Naive thymus-derived CD8-positive, alpha-beta T cell (primary cell): Measurements from ENCODE around the gene FIBCD1. TPM values are rescaled to one million over a fixed set of nuclear protein-coding genes. Genes with fewer than 3 reads are reported as not detected.

Experiments used
- ATAC-seq, 2 donors: fragments of 150-1000 bp; cut with Tn5 transposase in 1 of 2; sonication (Bioruptor Pico), chemical (Tn5 transposase) in 1 of 2; 1 replicate in 1 of 2; 2 replicates in 1 of 2; pipeline ENCODE4 v1.10.0; 2021; ENCODE audit warnings: mild to moderate bottlenecking in 2 of 2, moderate library complexity in 2 of 2
- POLR2A ChIA-PET: fragments of 350-600 bp; sonication (Branson Sonifier 250); formaldehyde crosslinking; loops from one replicate; lab custom pipeline; 2021; ENCODE audit warnings: antibody characterized with exemption; lab: Charles Lee
- DNase-seq, 10 donors: peaks; one replicate each; pipeline versions ENCODE4 v3.0.0 to v3.0.0-alpha.2; 2020 to 2022
- H3K27ac Mint-ChIP-seq, 10 donors: one replicate each; pipeline ENCODE4 v1.8.0; 2020 to 2022; ENCODE audit warnings: mild to moderate bottlenecking in 10 of 10, mixed read lengths in 10 of 10, moderate library complexity in 4 of 10, inconsistent platforms in 1 of 10
- H3K27me3 Mint-ChIP-seq, 5 donors: one replicate each; pipeline ENCODE4 v1.8.0; 2021 to 2022; ENCODE audit warnings: mixed read lengths in 5 of 5
- H3K36me3 Mint-ChIP-seq, 3 donors: one replicate each; pipeline ENCODE4 v1.8.0; 2020 to 2022; ENCODE audit warnings: mixed read lengths in 3 of 3, mild to moderate bottlenecking in 2 of 3, inconsistent platforms in 1 of 3
- H3K4me1 Mint-ChIP-seq, 4 donors: one replicate each; pipeline ENCODE4 v1.8.0; 2021 to 2022; ENCODE audit warnings: mixed read lengths in 4 of 4
- H3K4me3 Mint-ChIP-seq, 10 donors: one replicate each; pipeline ENCODE4 v1.8.0; 2020 to 2022; ENCODE audit warnings: mild to moderate bottlenecking in 10 of 10, mixed read lengths in 10 of 10, moderate library complexity in 6 of 10, inconsistent platforms in 1 of 10
- H3K9me3 Mint-ChIP-seq, 9 donors: one replicate each; pipeline ENCODE4 v1.8.0; 2020 to 2022; ENCODE audit warnings: mixed read lengths in 9 of 9, mild to moderate bottlenecking in 3 of 9, inconsistent platforms in 1 of 9, moderate library complexity in 1 of 9
- polyA plus RNA-seq, 3 donors: library from polyadenylated mRNA; unstranded; fragments of 300-500 nt; fragmentation: Illumina TruSeq; gene quantifications; one replicate each; pipeline ENCODE4 v1.2.3, GENCODE V29; 2021
- total RNA-seq, 8 experiments: library from RNA in 2 of 8; stranded (reverse) in 2 of 8; gene quantifications; one replicate each; pipeline ENCODE4 v1.2.3 and lab custom pipeline; 2021 to 2026

The FIBCD1 gene
- total and polyA plus RNA-seq, 5 experiments from 2014 or later: not detected

DNA sequence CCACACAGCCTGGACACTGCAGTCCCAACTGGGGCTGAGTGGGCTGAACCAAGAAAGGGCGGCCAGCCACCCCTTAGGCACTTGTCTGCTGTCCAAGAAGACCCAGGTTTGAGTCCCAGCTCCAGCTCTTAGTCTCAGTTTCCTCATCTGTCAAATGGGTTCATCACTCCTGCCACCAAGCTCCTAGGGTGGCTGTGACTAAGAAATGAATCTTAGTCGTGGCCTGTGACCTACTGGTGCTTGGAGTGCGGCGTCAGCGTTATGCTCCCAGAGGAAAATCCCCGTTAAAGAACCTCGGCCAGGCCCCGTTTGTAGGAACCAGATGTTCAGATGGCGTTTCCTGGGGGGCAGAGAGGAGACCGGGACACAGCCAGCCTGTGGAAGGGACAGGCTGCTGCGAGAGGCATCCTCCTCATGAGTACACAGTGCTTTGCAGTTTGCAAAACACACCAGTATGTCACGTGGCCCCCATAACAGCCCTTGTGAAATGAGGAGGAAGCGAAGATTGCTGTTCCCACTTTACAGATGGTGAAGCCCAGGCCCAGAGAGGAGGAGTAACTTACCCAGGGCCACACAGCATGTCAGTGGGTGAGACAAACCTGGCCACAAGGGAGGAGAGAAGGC lies 3.3 kb downstream of the FIBCD1 start:
- DNase-seq (no peak), ATAC-seq (no peak)
- POLR2A ChIA-PET: no interaction called here
- Mint-ChIP-seq H3K4me1 (peaks cover 7 to 15% (median 12%) of the 10 kb centered on the region in 4 donors), H3K27me3 (peaks cover 33 to 88% (median 46%) of the 10 kb centered on the region in 5 donors), H3K36me3 (no peaks in the 10 kb centered on the region), H3K4me3 (no peak overlapping the region), H3K27ac (peak overlapping the region in 1 of 10 donors; percentile 9), H3K9me3 (no peaks in the 10 kb centered on the region)

DNA sequence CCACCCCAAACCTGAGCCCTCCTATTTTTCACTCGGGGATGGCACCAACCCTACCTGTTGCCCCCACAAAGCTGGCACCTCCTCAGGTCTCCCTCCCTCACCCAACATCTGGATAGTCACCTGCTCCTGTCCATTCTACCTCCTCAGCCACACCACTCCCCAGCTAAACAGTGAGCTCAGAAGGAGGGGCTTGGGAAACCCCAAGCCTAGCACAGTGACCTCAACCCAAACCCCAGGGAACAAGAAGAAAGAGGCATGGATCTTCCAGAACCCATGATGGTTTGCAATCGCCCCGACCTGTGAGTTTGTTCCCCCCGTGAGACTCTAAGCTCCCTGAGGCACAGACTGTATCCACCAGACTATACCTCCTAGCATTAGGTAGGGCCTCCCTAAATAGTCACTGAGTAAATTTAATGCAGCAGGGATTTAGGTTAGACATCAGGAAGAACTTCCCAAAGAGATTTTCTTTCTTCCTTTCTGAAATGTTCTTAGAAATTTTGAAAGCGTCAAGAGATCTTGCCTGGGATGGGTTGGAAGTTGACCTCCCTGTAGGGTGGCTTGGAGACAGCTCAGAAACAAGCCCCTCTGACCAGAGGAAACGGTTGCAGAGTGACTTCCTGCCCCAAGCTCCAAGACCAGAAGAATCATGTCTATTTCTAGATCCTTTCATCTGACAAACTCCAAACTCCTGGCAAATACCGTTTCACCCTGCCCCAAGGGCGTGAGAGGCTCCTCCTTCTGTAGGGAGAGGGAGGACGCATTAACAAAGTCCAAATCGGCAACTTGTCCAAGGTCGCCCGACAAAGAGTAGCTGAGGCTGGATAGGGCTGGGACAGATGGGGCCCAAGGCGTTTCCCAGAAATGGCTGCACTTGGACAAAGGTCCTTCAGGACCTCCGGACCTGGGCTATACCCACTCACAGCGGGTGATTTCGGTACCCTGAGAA lies 4.1 kb downstream of the FIBCD1 start:
- H3K9me3 Mint-ChIP-seq: no peaks in the 10 kb centered on the region
- ATAC-seq (no peak), DNase-seq (no peak)
- no peaks in the 10 kb centered on the region for H3K36me3 Mint-ChIP-seq
- POLR2A ChIA-PET: no interaction called here
- peaks cover 6 to 11% (median 9%) of the 10 kb centered on the region in 4 donors for H3K4me1 Mint-ChIP-seq
- peaks cover 30 to 88% (median 46%) of the 10 kb centered on the region in 5 donors for H3K27me3 Mint-ChIP-seq
- H3K27ac Mint-ChIP-seq: no peak overlapping the region
- no peak overlapping the region for H3K4me3 Mint-ChIP-seq

DNA sequence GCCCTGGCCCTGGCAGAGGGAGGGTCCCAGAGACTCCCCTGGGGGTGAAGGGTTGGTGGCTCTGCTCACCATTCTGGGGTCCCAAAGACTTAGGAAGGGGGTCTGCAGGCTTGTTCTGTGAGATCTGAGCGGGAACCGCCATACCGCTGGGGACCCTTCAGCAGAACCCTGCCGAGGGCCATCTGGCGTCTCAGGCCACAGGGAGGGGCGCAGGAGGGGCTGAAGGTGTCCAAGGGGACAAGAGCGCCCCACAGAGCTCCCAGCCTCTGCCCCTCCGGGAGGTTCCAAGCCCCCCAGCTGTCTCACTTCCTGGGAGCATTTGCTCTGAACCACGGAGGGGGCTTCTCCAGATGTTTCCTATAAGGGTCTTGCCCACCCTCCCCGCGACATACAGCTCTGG lies 4.8 kb downstream of the FIBCD1 start:
- no peak for DNase-seq
- Mint-ChIP-seq H3K27me3 (peaks cover 30 to 93% (median 50%) of the 10 kb centered on the region in 5 donors), H3K4me1 (peaks cover 6 to 11% (median 10%) of the 10 kb centered on the region in 4 donors), H3K36me3 (no peaks in the 10 kb centered on the region), H3K9me3 (no peaks in the 10 kb centered on the region), H3K4me3 (no peak overlapping the region), H3K27ac (no peak overlapping the region)
- POLR2A ChIA-PET: no interaction called here
- ATAC-seq: no peak

DNA sequence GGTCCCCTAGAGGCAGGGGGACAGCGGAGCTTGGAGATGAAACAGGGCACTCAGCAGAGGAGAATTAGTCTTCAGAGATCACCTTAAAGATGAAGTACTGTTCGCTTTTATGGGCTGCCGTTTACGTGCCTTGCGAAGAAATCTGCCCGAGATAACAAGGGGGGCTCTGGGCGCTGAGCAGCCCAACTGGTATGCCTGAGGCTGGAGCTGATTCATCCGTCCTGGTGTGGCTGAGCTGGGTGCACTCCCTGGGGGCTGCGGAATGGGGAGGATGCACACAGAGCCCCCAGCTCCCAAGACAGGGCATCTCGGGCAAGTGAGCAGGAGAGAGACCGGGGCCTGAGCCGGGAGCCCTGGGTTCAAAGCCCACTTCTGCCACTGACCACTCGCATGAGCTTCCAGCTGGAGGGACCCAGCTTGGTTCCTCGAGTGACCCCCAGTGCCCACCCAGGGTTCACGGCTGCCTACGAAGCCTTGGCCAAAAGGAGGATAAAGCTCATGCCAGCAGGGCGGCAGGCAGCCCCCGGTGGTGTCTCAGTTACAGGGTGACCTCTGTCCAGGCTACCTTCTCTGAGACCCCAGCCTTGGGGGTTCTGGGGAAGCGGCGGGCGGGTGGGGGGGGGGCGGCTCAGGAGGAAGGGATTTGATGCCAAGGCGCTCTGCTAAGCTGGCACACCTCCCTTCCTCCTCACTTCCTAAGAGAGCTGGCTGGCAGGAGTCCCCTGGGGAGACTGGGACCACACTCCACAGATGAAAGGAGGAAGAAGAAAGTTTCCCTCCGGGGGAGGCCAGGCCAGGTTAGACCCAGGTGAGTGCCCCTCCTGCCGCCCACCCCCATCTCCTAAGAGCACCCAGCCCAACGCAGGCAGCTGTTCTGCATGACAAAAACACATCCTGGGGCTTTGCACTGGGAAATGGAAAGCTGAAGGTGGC lies 5.7 kb downstream of the FIBCD1 start:
- no peaks in the 10 kb centered on the region for H3K9me3 Mint-ChIP-seq
- no peak overlapping the region for H3K4me3 Mint-ChIP-seq
- no peak overlapping the region for H3K27ac Mint-ChIP-seq
- peaks cover 0 to 10% (median 9%) of the 10 kb centered on the region in 4 donors for H3K4me1 Mint-ChIP-seq
- DNase-seq (no peak), ATAC-seq (no peak)
- H3K36me3 Mint-ChIP-seq: no peaks in the 10 kb centered on the region
- peaks cover 29 to 85% (median 46%) of the 10 kb centered on the region in 5 donors for H3K27me3 Mint-ChIP-seq
- POLR2A ChIA-PET: no interaction called here

DNA sequence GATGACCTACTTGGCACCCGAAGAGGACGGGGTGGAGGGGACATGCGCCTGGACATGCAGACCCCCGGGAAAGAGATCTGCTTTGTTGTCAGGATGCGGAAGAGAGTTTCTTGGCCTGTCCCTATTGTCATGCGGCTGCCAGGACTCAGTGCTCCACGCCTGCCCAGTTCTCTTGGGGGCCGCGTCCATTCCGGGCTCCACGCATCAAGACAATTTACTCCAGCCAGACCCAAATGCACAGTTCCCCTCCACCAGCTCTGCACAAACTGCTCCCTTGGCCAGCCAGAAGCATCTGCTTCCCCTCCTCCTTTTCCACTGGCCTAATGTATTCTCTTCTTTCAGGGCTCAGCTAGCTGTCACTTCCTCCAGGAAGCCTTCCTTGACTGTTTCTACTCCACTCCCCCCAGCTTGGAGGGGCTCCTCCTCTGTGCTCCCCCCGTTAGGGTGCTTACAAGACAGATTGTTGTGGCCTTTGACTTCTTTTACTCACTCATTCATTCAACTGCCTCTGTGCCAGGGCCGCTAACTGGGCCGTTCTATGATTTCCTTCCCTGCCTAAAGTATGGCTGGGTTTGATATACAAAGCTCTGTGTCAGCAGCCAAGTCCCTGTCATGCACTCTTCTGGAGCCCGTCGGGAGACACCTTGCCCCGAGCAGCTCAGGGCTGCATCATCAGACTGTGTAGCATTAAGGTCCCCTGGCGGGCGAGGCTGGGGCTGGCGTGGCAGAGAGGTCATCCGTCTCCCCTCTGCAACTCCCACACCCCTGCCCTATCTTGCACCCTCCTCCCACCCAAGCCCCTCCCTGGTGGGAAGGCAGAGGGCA lies 6.6 kb downstream of the FIBCD1 start:
- Mint-ChIP-seq H3K27ac (no peak overlapping the region), H3K4me3 (no peak overlapping the region), H3K27me3 (peaks cover 29 to 85% (median 49%) of the 10 kb centered on the region in 5 donors), H3K36me3 (no peaks in the 10 kb centered on the region), H3K4me1 (peaks cover 0 to 9% (median 7%) of the 10 kb centered on the region in 4 donors), H3K9me3 (no peaks in the 10 kb centered on the region)
- DNase-seq (no peak), ATAC-seq (no peak)
- POLR2A ChIA-PET: no interaction called here

DNA sequence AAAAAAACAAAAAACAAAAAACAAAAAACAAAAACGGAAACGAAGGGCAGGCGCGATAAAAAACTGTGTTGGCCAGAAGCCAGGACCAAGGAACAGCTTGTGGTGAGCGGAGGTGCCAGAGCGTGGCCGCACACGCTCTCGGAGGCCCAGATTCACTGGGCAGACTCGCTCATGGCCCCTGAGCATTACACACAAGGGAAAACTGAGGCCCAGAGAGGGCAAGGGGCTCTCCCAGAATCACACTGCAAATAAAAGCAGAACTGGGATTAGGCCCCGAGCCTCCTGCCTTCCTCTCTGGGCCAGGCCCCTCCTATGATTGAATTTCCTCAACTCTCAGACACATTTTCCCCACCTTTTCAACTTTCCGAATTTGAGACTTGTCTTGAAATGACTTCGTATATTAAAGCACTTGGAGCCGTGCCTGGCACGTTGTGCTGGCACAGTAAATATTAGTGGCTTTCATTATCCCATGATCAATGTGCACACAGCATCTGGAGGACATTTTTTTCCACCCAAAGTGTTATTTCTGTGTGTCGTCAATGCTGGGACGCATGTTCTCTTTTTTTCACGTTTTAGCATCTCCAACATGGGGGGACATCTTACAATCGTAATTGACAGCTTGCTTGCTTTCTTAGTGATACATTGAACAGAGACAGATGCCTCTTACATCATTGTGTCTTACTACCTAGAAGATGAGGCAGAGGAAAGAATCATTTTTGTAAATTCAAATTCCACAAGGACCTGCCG lies 7.4 kb downstream of the FIBCD1 start:
- ATAC-seq (no peak), DNase-seq (no peak)
- peaks cover 23 to 77% (median 41%) of the 10 kb centered on the region in 5 donors for H3K27me3 Mint-ChIP-seq
- POLR2A ChIA-PET: no interaction called here
- H3K36me3 Mint-ChIP-seq: no peaks in the 10 kb centered on the region
- no peak overlapping the region for H3K27ac Mint-ChIP-seq
- H3K4me3 Mint-ChIP-seq: no peak overlapping the region
- no peaks in the 10 kb centered on the region for H3K9me3 Mint-ChIP-seq
- peaks cover 0 to 9% (median 2%) of the 10 kb centered on the region in 4 donors for H3K4me1 Mint-ChIP-seq

DNA sequence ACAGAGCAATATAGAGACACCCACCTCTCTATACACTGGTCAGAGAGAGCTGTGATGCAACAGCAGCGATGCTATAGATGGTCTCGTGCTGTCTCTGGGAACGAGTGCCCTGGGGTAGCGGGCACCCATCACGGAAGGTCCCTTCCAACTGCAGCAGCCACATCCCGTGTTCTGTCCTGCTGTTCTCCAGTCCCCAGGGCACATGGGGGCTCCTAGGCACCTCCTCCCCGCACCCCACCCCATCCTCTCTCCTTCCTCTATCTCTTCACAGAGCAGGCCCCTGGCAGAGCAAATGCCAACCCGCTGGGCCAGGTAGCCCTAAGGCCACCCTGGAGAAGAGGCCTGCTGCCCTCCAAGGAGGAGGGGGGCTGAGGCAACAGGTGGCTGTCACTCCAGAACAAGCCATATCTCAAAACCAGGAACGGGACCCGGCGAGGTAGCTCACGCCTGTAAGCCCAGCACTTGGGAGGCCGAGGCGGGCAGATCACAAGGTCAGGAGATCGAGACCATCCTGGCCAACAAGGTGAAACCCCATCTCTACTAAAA lies 8.2 kb downstream of the FIBCD1 start:
- Mint-ChIP-seq H3K36me3 (no peaks in the 10 kb centered on the region), H3K4me3 (no peak overlapping the region), H3K27ac (peak overlapping the region in 1 of 10 donors; percentile 43), H3K4me1 (peaks cover 0 to 9% (median under 1%) of the 10 kb centered on the region in 4 donors), H3K27me3 (peaks cover 22 to 69% (median 37%) of the 10 kb centered on the region in 5 donors), H3K9me3 (no peaks in the 10 kb centered on the region)
- DNase-seq (no peak), ATAC-seq (no peak)
- POLR2A ChIA-PET: no interaction called here

DNA sequence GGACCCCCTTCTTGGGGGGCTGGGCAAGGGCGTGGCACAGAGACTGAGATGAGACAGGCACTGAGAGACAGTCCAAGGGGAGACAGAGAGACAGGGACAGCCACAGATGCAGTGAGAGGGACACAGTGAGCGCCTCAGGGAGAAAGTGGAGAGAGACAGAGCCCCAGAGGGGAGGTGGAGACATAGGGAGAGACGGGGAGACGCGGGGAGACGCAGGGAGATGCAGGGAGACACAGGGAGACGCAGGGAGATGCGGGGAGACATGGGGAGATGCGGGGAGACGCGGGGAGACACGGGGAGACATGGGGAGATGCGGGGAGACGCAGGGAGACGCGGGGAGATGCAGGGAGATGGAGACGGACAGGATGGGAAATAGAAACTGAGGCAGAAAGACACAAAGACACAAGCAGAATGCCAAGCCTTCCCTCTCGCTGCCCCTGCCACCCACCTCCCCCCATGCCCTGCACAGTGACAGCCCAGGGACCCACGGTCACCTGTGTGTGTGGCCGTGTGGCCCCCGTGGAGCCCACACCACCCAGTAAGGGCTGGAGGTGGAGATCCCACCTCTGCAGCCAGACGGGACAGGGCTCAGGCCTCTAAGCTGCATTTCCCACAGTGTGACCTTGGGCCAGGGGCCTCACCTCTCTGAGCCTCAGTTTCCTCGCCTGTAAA lies 8.8 kb downstream of the FIBCD1 start:
- H3K27me3 Mint-ChIP-seq: peaks cover 22 to 63% (median 34%) of the 10 kb centered on the region in 5 donors
- H3K9me3 Mint-ChIP-seq: no peaks in the 10 kb centered on the region
- H3K27ac Mint-ChIP-seq: no peak overlapping the region
- DNase-seq: no peak
- H3K4me3 Mint-ChIP-seq: peak overlapping the region in 1 of 10 donors; percentile 33
- POLR2A ChIA-PET: no interaction called here
- no peaks in the 10 kb centered on the region for H3K36me3 Mint-ChIP-seq
- no peak for ATAC-seq
- H3K4me1 Mint-ChIP-seq: peaks cover 0 to 9% (median under 1%) of the 10 kb centered on the region in 4 donors

DNA sequence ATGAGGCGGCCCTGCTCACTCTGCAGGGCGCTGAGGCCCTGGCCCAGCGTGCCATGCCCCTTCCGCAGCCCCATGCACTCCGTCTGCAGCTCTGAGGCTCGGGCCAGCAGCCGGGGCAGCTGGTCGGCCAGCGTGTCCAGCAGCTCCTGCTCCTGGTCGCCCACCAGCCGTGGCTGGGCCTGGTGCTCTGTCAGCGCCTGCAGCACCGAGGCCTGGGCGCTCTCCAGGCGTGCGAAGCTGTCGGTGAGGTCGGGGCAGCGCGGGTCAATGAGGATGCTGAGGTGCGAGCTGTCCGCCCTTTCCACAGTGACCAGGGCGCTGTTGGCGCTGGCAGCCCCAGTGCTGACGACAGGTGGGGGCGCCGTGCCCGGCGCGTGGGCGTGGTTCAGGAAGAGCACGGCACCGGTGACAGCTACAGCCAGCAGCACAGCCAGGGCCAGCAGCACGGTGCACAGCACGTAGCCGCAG lies 9.4 kb downstream of the FIBCD1 start:
- H3K4me3 Mint-ChIP-seq: no peak overlapping the region
- ATAC-seq (no peak), DNase-seq (no peak)
- no peaks in the 10 kb centered on the region for H3K9me3 Mint-ChIP-seq
- POLR2A ChIA-PET: no interaction called here
- peaks cover 16 to 56% (median 28%) of the 10 kb centered on the region in 5 donors for H3K27me3 Mint-ChIP-seq
- H3K36me3 Mint-ChIP-seq: no peaks in the 10 kb centered on the region
- peaks cover 0 to 9% (median under 1%) of the 10 kb centered on the region in 4 donors for H3K4me1 Mint-ChIP-seq
- H3K27ac Mint-ChIP-seq: no peak overlapping the region

DNA sequence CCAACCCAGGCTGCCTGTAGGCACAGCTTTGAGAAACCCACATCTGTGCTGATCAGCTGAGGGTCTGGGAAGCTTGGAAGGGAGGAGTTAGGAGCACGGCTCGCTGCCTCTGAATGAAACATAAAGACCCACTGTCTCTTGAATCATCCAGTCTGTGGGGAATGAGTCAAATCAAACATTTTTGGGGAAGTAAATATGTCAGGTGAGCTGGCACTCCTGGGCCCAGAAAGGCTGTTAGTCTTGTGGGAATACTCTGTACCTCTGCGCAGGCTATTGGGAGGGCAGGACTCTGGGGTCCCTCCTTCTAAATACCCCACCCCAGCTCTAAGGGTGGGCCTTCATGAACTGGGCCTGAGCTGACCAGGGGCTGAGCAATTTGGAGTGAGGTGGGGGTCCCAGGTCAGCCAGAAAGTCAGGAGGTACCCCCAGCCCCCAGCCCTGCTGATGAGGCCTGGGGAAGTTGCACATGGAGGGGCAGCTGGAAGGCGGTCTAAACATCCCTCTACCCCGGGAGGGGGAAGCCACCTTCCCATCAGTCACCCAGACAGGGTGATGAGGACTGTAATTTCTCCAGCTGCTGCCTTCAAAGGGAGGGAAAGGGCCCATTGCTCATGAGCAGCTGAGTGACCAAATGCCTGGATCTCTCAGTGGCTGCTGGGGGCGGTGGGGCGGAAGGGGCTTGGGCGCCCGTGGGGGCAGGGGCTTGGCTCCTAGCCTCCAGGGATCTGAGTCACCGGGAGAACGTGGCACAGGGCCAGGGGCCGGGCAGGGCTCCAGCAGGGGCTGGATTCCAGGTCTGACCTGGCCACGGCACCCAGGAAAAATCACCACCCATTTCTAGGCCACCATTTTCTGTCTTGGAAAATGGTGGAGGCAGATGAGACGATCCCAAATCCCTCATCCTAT lies 10.8 kb downstream of the FIBCD1 start:
- DNase-seq (no peak), ATAC-seq (no peak)
- no peak overlapping the region for H3K27ac Mint-ChIP-seq
- H3K9me3 Mint-ChIP-seq: no peaks in the 10 kb centered on the region
- H3K36me3 Mint-ChIP-seq: no peaks in the 10 kb centered on the region
- no peak overlapping the region for H3K4me3 Mint-ChIP-seq
- POLR2A ChIA-PET: no interaction called here
- H3K4me1 Mint-ChIP-seq: peaks cover 0 to 9% (median under 1%) of the 10 kb centered on the region in 4 donors
- peaks cover 15 to 45% (median 25%) of the 10 kb centered on the region in 5 donors for H3K27me3 Mint-ChIP-seq
